ENCODE results near the gene GPR157.

The GPR157 gene

DNA sequence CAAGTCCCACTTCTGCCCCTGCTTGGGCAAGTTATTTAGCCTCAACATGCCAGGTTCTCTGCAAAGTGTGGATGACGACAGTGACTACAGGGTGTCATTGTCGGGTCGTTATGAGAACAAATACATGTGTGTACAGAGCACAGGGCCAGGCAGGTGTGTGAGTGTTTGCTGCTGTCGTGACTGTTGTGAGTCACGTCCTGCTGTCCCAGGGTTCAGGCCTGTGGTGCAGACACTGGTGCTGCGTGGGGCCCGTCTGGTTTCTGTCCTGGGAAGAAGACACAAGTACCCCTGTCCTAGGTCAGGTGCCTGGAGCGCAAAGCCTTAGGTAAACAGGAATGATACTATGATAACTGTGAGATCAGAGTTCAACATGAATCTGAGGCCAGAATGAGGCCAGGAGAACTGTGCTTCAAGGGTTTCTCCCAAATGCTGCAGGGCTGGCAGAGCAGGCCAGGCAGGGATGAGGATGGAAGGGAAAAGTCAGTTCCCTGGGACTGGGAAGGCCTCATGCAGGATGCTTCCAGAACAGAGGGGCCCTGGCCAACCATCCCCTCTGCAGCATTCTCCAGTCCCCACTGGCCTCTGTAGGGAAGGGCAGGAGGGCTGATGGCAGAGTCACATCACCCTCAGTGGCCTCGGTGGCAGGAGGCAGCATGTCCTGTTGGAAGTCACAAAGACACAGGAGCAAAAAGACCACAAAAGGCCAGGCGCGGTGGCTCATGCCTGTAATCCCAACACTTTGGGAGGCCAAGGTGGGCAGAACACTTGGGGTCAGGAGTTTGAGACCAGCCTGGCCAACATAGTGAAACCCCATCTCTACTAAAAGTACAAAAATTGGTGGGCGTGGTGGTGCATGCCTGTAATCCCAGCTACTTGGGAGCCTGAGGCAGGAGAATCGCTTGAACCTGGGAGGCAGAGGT is 15.7 kb downstream of the GPR157 start:
- TF ChIP-seq, protein P1, sequence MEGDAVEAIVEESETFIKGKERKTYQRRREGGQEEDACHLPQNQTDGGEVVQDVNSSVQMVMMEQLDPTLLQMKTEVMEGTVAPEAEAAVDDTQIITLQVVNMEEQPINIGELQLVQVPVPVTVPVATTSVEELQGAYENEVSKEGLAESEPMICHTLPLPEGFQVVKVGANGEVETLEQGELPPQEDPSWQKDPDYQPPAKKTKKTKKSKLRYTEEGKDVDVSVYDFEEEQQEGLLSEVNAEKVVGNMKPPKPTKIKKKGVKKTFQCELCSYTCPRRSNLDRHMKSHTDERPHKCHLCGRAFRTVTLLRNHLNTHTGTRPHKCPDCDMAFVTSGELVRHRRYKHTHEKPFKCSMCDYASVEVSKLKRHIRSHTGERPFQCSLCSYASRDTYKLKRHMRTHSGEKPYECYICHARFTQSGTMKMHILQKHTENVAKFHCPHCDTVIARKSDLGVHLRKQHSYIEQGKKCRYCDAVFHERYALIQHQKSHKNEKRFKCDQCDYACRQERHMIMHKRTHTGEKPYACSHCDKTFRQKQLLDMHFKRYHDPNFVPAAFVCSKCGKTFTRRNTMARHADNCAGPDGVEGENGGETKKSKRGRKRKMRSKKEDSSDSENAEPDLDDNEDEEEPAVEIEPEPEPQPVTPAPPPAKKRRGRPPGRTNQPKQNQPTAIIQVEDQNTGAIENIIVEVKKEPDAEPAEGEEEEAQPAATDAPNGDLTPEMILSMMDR (IDR thresholded peaks at IDR 0.05; ENCODE audit: low read depth, low read length): no peak
- TF ChIP-seq POLR2A (IDR thresholded peaks at IDR 0.05; ENCODE audit: extremely low read depth, insufficient read length): no peak
- TF ChIP-seq, protein P2, sequence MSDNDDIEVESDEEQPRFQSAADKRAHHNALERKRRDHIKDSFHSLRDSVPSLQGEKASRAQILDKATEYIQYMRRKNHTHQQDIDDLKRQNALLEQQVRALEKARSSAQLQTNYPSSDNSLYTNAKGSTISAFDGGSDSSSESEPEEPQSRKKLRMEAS (IDR thresholded peaks at IDR 0.05; ENCODE audit: low read depth, low read length): no peak
- no peak for TF ChIP-seq MYC (IDR thresholded peaks at IDR 0.05; ENCODE audit: low read depth, low read length)
- no peak overlapping the region for H3K4me3 ChIP-seq (ENCODE audit: low read depth, low read length)
- DNase-seq (ENCODE audit: low read depth): no peak

DNA sequence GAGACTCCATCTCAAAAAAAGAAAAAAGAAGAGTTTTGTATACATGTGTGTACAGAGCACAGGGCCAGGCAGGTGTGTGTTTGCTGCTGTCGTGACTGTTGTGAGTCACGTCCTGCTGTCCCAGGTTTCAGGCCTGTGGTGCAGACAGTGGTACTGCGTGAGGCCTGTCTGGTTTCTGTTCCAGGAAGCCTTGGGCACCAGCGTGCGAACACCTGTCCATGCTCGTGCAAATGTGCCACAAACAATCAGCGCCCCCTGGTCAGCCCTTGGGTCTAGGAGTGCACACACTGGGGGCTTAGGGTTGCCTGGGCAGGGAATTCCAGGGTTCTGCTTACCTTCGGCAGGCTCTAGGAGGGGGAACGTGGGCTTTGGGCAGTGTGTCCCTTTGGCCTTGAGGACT is 16.9 kb downstream of the GPR157 start:
- TF ChIP-seq, protein P2 (IDR thresholded peaks at IDR 0.05; ENCODE audit: low read depth, low read length): no peak
- TF ChIP-seq POLR2A (IDR thresholded peaks at IDR 0.05; ENCODE audit: extremely low read depth, insufficient read length) (no peak), MYC (IDR thresholded peaks at IDR 0.05; ENCODE audit: low read depth, low read length) (no peak)
- TF ChIP-seq, protein P1 (IDR thresholded peaks at IDR 0.05; ENCODE audit: low read depth, low read length): no peak
- DNase-seq (ENCODE audit: low read depth): no peak
- H3K4me3 ChIP-seq (ENCODE audit: low read depth, low read length): no peak overlapping the region

DNA sequence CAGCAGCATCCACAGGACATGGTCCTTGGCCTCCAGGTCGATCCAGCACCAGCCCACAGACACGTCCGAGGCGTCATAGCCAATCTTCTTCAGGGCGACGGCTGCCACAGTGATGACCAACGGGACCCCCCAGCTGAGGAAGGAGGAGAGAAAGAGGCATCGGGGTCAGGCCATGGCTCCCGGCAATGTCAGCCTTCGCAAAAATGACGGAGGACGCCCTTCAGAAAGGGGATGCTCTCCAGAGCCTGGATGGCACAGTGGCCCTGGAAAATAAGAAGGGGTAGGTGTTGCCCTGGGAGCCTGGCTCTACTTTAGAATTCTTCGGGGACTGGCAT is 17.6 kb downstream of the GPR157 start:
- H3K4me3 ChIP-seq (ENCODE audit: low read depth, low read length): no peak overlapping the region
- TF ChIP-seq, protein P1 (IDR thresholded peaks at IDR 0.05; ENCODE audit: low read depth, low read length): no peak
- no peak for DNase-seq (ENCODE audit: low read depth)

DNA sequence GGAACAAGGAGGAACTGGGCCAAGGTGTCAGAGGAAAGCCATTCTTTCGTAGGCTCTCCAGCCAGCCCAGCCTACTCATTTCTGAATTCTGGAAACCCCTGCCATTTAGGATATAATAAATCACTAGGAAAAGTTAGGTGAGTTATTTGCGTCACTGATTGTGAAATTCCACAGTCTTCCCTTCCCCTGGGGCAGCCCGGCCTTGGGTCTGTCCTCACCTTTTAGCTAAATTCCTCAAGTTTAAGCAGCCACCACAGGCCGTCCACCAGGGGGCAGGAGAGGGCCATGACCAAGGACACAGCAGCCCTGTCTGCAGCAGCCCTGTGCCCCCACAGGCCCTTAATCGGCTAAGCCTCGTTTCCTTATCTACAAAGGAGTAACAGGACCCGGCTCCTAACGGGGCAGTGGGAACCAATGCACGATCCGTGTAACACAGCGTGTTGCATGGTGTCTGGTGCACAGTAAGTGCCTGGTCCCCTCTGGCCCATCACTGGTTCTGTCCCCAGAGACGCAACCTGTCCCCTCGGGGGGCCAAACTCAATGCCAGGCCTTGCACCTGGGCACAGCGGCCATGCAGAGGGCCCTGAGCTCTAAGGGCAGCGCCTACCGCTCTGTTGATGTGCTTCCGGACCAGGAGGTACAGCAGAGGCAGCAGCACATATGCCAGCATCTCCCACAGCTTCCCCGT is 18.1 kb downstream of the GPR157 start:
- TF ChIP-seq, protein P1 (IDR thresholded peaks at IDR 0.05; ENCODE audit: low read depth, low read length): peak; percentile 82
- TF ChIP-seq POLR2A (IDR thresholded peaks at IDR 0.05; ENCODE audit: extremely low read depth, insufficient read length) (no peak), MYC (IDR thresholded peaks at IDR 0.05; ENCODE audit: low read depth, low read length) (no peak)
- TF ChIP-seq, protein P2 (IDR thresholded peaks at IDR 0.05; ENCODE audit: low read depth, low read length): no peak
- DNase-seq (ENCODE audit: low read depth): peak; percentile 91
- no peak overlapping the region for H3K4me3 ChIP-seq (ENCODE audit: low read depth, low read length)

DNA sequence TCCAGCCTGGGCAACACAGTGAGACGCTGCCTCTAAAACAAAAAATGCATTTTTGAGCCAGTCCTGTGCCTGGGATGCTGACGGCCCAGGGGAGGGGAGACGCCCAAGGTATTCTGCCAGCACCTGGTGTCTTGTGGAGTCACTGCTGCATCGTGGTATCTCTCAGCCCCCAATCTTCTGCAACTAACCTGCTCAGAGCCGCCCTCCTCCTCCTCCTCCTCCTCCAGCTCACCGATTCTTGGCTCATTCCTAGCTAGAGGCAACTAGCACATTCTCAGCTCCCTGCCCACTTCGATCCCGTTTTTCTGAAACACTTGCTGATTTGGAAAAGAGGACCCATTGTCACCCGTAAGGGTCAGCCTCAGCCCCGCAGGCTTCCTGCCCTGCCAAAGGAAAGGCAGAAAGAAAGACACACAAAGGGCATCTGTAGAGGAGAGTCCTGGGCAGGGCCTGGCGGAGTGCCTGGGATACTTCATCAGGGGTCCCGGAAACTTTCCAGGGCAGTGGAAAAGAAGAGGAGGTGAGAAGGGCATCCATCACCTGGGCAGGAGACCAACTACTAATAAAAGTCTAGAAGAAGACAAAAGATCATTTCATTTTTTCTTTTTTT is 20.7 kb downstream of the GPR157 start:
- TF ChIP-seq, protein P2 (IDR thresholded peaks at IDR 0.05; ENCODE audit: low read depth, low read length): no peak
- no peak for TF ChIP-seq MYC (IDR thresholded peaks at IDR 0.05; ENCODE audit: low read depth, low read length)
- TF ChIP-seq, protein P1 (IDR thresholded peaks at IDR 0.05; ENCODE audit: low read depth, low read length): no peak
- TF ChIP-seq POLR2A (IDR thresholded peaks at IDR 0.05; ENCODE audit: extremely low read depth, insufficient read length): no peak
- H3K4me3 ChIP-seq (ENCODE audit: low read depth, low read length): no peak overlapping the region
- DNase-seq (ENCODE audit: low read depth): no peak
